NOMO-1 treated with dmso at 0.1 percent for 144 hours (cell line): ENCODE measurements around the gene STK32B.

Experiments used
- DNase-seq: peaks from one replicate; lab custom pipeline; 2025; ENCODE audit not compliant: unreplicated experiment; lab: John Stamatoyannopoulos, UW

Gene STK32B

GRCh38 chr4:5337731-5338130 is 286.5 kb downstream of the STK32B start:
- no peak for DNase-seq

- no peak for DNase-seq
Observed at GRCh38 chr4:5338531-5338930, 287.3 kb downstream of the STK32B start.

GRCh38 chr4:5340991-5341451 is 289.7 kb downstream of the STK32B start:
- no peak for DNase-seq

- no peak for DNase-seq
Observed at GRCh38 chr4:5341526-5341925, 290.2 kb downstream of the STK32B start.

DNA sequence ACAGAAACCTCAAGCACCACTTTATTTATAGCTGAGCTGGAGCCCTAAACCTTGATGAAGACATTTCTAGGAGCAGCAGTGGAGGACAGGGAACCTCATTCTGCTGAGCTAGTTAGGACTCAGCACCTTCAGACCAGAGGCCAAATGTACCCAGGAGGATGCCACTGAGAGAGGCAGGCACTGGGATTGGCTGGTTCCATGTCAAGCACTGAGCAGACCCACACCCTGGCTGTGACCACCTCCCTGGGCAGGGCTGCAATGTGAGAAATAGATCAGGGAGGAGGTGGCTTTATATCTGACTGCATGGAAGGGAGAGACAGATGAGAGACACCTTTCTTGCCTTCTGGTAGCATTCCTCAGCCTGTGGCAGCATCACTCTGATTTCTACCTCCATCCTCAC is 304.6 kb downstream of the STK32B start:
- no peak for DNase-seq

GRCh38 chr4:5357870-5358269 is 306.6 kb downstream of the STK32B start:
- no peak for DNase-seq

DNA sequence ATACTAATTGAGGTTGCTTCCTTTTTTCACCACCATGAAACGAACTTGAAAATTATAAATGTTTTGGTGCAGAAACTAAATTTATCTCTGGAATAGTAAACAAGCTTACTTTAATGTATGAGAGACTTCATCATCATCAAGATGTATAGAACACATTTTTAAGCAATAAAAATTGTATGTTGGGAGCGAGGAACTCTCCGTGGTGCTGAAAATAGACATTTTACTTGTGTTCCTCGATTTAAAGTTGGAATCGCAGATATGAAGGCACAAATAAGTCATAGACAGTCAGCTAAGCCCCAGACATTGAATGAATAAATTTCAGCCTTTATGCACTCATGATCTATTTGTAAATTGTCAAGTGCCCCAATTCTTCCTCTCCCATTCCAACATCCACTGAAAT is 310.7 kb downstream of the STK32B start:
- no peak for DNase-seq

- DNase-seq: no peak
Observed at GRCh38 chr4:5364406-5364805, 313.1 kb downstream of the STK32B start.

DNA sequence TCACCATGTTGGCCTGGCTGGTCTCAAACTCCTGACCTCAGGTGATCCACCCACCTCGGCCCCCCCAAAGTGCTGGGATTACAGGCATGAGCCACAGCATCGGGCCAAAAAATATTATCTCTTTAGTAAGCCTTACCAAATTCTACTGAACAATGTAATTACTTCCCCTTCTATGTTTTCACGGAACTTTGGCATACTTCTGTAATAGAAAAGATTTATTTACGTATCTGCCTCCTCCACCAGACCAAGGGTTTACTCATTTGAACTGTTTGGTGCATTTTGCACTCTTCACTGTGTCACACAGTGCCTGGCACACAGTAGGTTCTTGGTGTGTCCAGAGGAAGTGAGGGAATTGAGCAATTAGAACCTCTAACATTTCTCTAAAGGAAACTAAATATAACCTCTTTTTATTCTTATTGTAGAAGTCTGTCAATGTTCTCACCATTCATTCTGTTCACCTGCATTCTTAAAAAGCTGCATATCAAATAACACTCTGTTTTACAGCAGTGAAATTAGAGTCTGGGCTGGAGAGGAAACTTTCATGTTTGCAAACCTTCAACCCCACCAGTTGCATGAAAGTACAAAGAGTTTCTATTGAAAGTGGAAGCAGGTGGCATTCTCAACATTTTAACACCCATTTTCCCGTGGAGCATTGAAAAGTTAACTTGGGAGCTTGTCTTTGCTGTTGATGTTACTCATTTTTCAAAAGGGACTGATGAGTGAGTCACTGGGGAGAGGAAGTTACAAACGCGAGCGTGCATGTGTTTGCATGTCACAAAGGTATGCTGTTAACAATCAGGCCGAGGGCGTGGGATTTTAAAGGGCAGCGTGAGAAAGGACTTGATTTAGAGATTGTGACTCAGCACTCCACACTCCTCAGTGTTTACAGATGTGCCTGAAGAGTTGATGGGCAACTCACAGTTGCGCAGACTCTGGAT is 314.1 kb downstream of the STK32B start:
- DNase-seq: no peak

- DNase-seq: no peak
Observed at GRCh38 chr4:5366009-5366386, 314.7 kb downstream of the STK32B start.

GRCh38 chr4:5366421-5366820 is 315.1 kb downstream of the STK32B start:
- no peak for DNase-seq

DNA sequence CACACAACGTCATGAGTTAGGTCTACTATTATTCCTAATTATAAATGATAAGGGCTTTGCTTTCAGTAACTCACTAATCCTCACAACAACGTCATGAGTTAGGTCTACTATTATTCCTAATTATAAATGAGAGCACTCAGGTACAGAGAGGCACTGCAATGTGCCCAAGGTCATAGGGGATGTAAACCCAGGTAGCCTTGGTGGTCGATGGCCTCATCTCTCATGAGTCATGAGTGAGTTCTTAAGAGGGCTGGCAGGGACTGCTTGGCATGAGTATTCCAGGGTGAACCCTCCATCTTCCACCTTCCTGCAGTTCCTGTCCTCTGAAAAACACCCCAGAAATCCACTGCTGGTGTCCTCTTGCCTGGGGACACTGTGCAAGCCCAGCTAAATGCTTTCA is 317.1 kb downstream of the STK32B start:
- DNase-seq: no peak

DNA sequence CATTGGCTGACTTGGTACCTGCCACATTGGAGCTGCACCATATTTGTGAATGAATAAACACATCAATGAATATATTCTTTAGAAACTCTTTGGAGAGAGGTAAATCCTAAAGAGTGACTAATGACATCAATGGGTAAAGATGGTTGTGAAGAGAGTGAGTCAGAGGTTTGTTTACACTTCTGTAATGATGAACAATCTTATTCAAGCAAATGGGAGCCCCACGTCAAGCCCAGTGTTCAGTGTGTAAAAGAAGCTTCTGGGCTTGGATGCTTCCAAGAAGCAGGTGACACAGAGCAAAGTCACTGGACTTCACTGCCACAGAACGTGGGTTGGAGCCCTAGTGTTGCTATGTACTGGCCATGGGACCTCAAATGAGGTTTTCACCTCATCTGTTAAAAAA is 319.0 kb downstream of the STK32B start:
- no peak for DNase-seq

GRCh38 chr4:5371415-5372190 is 320.3 kb downstream of the STK32B start:
- DNase-seq: no peak

GRCh38 chr4:5372198-5372597 is 320.9 kb downstream of the STK32B start:
- DNase-seq: no peak

DNA sequence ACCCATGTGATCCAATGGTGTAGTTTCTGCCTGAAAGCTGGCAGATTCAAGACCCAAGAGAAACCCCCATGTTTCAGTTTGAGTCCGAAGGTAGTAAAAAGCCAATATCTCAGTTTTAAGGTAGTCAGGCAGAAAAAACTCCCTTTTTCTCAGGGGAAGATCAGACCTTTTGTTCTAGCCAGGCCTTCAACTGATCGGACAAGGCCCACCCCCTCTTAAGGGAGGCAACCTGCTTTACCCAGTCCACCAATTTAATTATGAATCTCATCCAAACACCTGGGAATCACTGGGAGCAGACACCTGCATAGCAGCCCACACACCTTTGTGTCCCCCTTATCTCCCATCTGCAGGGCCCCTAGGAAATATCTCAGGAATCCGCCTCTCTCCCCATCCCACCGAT is 322.0 kb downstream of the STK32B start:
- DNase-seq: no peak

GRCh38 chr4:5374592-5374991 is 323.3 kb downstream of the STK32B start:
- DNase-seq: no peak

DNA sequence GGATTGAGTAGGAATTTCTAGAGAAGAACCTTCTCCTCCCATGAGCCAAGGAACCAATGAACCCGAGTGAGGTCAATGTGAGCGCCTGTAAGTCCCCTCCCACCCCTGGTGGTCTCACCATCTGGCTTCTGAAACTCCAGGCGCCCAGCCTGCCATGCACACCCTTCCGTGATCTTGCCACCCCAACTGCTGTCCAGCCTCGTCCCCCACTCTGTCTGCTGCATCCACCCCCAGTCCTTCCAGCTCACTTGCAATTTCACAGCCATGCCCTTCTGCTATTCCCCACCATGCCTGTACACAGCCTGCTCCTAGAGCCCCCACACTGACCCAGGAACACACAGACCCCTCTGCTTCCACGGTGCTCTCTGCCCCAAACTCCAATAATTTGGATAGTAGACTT is 323.7 kb downstream of the STK32B start:
- no peak for DNase-seq

- DNase-seq: no peak
Observed at GRCh38 chr4:5376015-5376414, 324.7 kb downstream of the STK32B start.

- DNase-seq: no peak
Observed at GRCh38 chr4:5378002-5378401, 326.7 kb downstream of the STK32B start.

GRCh38 chr4:5379895-5380294 is 328.6 kb downstream of the STK32B start:
- DNase-seq: no peak

- DNase-seq: no peak
Observed at GRCh38 chr4:5381961-5382441, 330.7 kb downstream of the STK32B start.
